Stimulated activated CD8-positive, alpha-beta memory T cell treated with anti-CD3 and anti-CD28 coated beads, Interleukin-2, amount 100 ng/mL, for 48 hours (primary cell): Measurements from ENCODE around the gene SCYGR8.

Experiments
- DNase-seq, 2 donors: peaks; one replicate each; pipeline ENCODE4 v3.0.0-alpha.2; 2020; ENCODE audit warnings: low read depth in 2 of 2

The SCYGR8 gene

GRCh38 chr2:227761740-227762476 lies 16.2 kb downstream of the SCYGR8 start:
- DNase-seq: no peak

- DNase-seq: no peak
Measured at GRCh38 chr2:227765788-227766372, 20.2 kb downstream of the SCYGR8 start.

- peak; percentile 35 to 49 for DNase-seq
Measured at GRCh38 chr2:227766373-227766883, 20.7 kb downstream of the SCYGR8 start.

GRCh38 chr2:227767830-227768229 lies 22.1 kb downstream of the SCYGR8 start:
- DNase-seq: no peak

- DNase-seq: no peak
Measured at GRCh38 chr2:227772197-227772661, 26.5 kb downstream of the SCYGR8 start.

- no peak for DNase-seq
Measured at GRCh38 chr2:227772932-227773331, 27.2 kb downstream of the SCYGR8 start.

- no peak for DNase-seq
Measured at GRCh38 chr2:227774011-227774624, 28.4 kb downstream of the SCYGR8 start.

GRCh38 chr2:227774895-227775842 lies 29.5 kb downstream of the SCYGR8 start:
- no peak for DNase-seq

GRCh38 chr2:227780981-227781615 lies 35.4 kb downstream of the SCYGR8 start:
- no peak for DNase-seq

- DNase-seq: no peak
Measured at GRCh38 chr2:227781841-227782240, 36.1 kb downstream of the SCYGR8 start.

- no peak for DNase-seq
Measured at GRCh38 chr2:227782804-227783203, 37.1 kb downstream of the SCYGR8 start.

- no peak for DNase-seq
Measured at GRCh38 chr2:227783404-227784138, 37.9 kb downstream of the SCYGR8 start.

GRCh38 chr2:227785293-227785692 lies 39.6 kb downstream of the SCYGR8 start:
- DNase-seq: no peak

GRCh38 chr2:227788561-227789018 lies 42.9 kb downstream of the SCYGR8 start:
- no peak for DNase-seq

GRCh38 chr2:227789803-227790202 lies 44.1 kb downstream of the SCYGR8 start:
- DNase-seq: no peak

- DNase-seq: no peak
Measured at GRCh38 chr2:227793148-227793712, 47.5 kb downstream of the SCYGR8 start.
